Bronchial epithelial cell (primary cell): ENCODE measurements around the gene UBE2V1. TPM values are rescaled to one million over a fixed set of nuclear protein-coding genes. Genes with fewer than 3 reads are reported as not detected.
"Not testable (repeated sequence)": the region's sequence is repeated elsewhere in the genome, so short reads cannot be mapped to it uniquely, and the experiment has no call there.

Source experiments
- DNase-seq: peaks from one replicate; pipeline ENCODE4 v3.0.0-alpha.2; 2010; ENCODE audit warnings: low read depth
- FAIRE-seq: peaks from 2 replicates; lab custom pipeline; 2011; peaks lifted over from hg19 to GRCh38; lab: Jason Lieb, UNC
- H3K27me3 ChIP-seq: 2 replicates; pipeline ENCODE4 v1.5.1; 2011; ENCODE audit warnings: low read length; ENCODE audit not compliant: control insufficient read depth, insufficient read depth
- H3K36me3 ChIP-seq: 2 replicates; pipeline ENCODE4 v1.5.1; 2011; ENCODE audit warnings: low read length; ENCODE audit not compliant: control insufficient read depth, insufficient read depth
- H3K4me3 ChIP-seq: 2 replicates; pipeline ENCODE4 v1.5.1; 2011; ENCODE audit warnings: mild to moderate bottlenecking, low read depth, low read length, control low read depth
- total RNA-seq: library from RNA; depleted of rRNA; stranded (reverse); fragments of >200 nt; gene quantifications from 2 replicates; pipeline ENCODE4 v1.2.1, GENCODE V29; 2014
- TF ChIP-seq, protein P1 (sequence below): IDR thresholded peaks from 2 replicates; pipeline ENCODE4 v1.5.1; 2011; ENCODE audit warnings: mild to moderate bottlenecking, moderate library complexity, low read length, control low read depth, inconsistent platforms; ENCODE audit not compliant: insufficient read depth, severe bottlenecking

The UBE2V1 gene
- total RNA-seq, 1 donor from 2014 or later: 18.4 TPM

- TF ChIP-seq, protein P1, sequence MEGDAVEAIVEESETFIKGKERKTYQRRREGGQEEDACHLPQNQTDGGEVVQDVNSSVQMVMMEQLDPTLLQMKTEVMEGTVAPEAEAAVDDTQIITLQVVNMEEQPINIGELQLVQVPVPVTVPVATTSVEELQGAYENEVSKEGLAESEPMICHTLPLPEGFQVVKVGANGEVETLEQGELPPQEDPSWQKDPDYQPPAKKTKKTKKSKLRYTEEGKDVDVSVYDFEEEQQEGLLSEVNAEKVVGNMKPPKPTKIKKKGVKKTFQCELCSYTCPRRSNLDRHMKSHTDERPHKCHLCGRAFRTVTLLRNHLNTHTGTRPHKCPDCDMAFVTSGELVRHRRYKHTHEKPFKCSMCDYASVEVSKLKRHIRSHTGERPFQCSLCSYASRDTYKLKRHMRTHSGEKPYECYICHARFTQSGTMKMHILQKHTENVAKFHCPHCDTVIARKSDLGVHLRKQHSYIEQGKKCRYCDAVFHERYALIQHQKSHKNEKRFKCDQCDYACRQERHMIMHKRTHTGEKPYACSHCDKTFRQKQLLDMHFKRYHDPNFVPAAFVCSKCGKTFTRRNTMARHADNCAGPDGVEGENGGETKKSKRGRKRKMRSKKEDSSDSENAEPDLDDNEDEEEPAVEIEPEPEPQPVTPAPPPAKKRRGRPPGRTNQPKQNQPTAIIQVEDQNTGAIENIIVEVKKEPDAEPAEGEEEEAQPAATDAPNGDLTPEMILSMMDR: no peak
- FAIRE-seq (no peak), DNase-seq (no peak)
- H3K4me3 ChIP-seq: no peak overlapping the region
- no peaks in the 10 kb centered on the region for H3K27me3 ChIP-seq
- H3K36me3 ChIP-seq: peaks cover 4% of the 10 kb centered on the region
Measured at GRCh38 chr20:50089140-50089786, 23.7 kb downstream of the UBE2V1 start.

DNA sequence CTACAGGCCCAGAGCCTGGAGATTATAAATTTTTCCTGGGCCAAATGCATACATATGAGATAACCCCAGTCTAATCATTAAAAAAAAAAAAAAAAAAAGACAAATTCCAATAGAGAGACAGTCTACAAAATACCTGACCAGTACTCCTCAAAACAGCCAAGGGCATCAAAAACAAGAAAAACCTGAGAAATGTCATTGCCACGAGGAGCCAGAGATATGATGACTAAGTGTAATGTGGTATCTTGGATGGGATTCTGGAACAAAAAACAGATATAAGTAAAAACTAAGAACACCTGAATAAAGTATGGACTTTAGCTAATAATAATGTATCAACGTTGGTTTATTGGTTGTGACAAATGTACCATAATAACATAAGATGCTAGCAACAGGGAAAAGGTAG, 24.9 kb downstream of the UBE2V1 start:
- TF ChIP-seq, protein P1: no peak
- no peaks in the 10 kb centered on the region for H3K27me3 ChIP-seq
- no peak overlapping the region for H3K4me3 ChIP-seq
- no peak for FAIRE-seq
- no peak for DNase-seq
- peaks cover 5% of the 10 kb centered on the region for H3K36me3 ChIP-seq

DNA sequence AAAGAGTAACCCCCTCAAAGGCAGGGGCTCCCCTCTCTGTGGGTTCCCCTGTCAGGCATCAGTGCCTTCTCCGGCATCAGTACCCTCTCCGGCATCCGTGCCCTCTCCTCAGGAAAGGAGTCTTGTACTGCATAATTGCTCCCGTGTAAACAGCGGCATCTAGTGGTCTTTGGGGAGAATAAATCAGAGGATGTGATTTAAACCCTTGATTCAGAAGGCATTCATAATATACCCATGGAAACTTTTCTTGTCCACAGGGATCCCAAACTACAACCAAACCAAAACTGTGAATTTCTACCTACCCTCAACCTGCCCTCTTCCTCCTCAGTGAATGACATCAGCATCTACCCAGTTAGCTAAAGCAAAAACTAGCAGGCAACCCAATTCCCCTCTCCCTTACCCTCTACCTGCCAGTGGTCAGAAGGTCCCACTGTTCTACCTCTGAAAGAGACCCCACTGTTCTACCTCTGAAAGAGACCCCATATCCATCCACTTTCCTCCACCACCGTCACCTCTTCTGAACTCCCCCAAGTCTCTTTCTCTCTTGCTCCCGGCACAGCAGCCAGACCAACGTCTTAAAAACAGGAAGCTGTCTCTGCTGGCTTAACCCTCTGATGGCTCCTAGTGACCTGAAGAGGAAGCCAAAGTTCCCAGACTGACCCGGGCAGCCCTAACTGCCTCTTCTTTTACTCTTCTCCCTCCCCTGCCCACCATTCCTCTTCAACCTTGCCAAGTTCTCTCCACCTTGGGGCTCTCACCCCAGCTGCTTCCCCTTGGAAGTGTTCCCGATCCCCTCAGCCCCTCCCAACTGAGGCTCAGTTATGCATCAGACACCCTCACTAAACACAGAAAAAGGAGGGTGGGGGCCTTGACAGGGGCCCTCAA, 27.2 kb downstream of the UBE2V1 start:
- no peak overlapping the region for H3K4me3 ChIP-seq
- DNase-seq: peak; percentile 72

DNA sequence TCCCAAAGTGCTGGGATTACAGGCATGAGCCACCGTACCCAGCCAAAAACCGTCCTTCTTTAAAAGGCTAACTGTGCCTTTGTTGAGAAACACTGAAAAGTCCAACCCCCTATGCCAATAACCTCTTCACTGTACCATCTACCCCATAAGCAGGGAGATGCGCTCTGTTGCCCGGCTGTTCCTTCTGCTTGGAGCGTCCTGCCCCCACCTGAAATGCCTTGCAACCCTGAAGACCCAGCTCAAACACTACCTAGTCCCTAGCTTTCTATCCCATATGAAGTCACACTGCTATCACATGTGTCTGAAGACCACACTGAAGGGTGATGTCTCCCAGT, 27.8 kb downstream of the UBE2V1 start:
- no peak for FAIRE-seq
- DNase-seq: no peak
- Histone ChIP-seq H3K4me3 (no peak overlapping the region), H3K36me3 (peaks cover 12% of the 10 kb centered on the region), H3K27me3 (no peaks in the 10 kb centered on the region)
- TF ChIP-seq, protein P1: no peak

More for the DNA sequence above, 27.2 kb downstream of the UBE2V1 start:
- H3K27me3 ChIP-seq: no peaks in the 10 kb centered on the region
- no peak for FAIRE-seq
- TF ChIP-seq, protein P1: peak; percentile 70
- H3K36me3 ChIP-seq: peaks cover 12% of the 10 kb centered on the region

GRCh38 chr20:50083034-50083433, 29.9 kb downstream of the UBE2V1 start:
- Histone ChIP-seq H3K4me3 (no peak overlapping the region), H3K27me3 (no peaks in the 10 kb centered on the region), H3K36me3 (peaks cover 12% of the 10 kb centered on the region)
- TF ChIP-seq, protein P1: no peak
- FAIRE-seq (no peak), DNase-seq (no peak)

DNA sequence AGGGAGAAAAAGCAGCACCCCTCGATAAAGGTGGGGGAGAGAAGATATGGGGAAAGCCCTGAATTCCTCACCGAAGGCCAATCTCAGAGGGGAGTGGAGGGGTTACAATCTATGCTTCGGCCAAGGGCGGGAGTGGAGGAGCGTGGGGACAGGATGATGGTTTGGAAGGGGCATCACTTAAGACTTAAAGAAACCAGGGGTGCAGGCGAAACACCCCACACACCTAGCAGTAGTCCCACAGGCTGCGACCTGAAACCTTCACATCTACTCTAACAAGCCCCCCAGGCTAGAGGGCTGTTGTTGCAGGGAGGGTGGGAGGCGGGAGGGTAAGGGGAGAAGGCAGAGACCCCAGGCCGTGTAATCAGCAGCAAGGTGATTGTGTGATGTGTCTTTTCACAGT, 30.9 kb downstream of the UBE2V1 start:
- not testable (repeated sequence) for DNase-seq, H3K4me3 ChIP-seq, H3K27me3 ChIP-seq, FAIRE-seq
- peaks cover 12% of the 10 kb centered on the region for H3K36me3 ChIP-seq
